SU-DHL-6 (cell line): ENCODE data around the gene MBD5.
"Not testable (repeated sequence)": the region's sequence is repeated elsewhere in the genome, so short reads cannot be mapped to it uniquely, and the experiment has no call there.

Experiments
- H2AFZ ChIP-seq: fragments of 200-600 bp; sonication (generic); 2 replicates; pipeline ENCODE4 v1.6.1; 2014; ENCODE audit warnings: low read depth, mild to moderate bottlenecking, moderate library complexity, mixed read lengths, antibody characterized with exemption, low read length; ENCODE audit not compliant: severe bottlenecking
- H3F3A ChIP-seq: fragments of 200-600 bp; shearing (Covaris generic); 2 replicates; pipeline ENCODE4 v1.6.0; 2016; ENCODE audit warnings: antibody characterized with exemption, mild to moderate bottlenecking; ENCODE audit not compliant: insufficient read depth
- H3K27ac ChIP-seq: fragments of 200-600 bp; sonication (generic); 2 replicates; pipeline ENCODE4 v1.5.1; 2016; ENCODE audit warnings: low read depth, mild to moderate bottlenecking, low read length, moderate library complexity, mixed read lengths
- H3K27me3 ChIP-seq: fragments of 200-600 bp; sonication (generic), shearing (Covaris generic); 2 replicates; pipeline ENCODE4 v1.6.0; 2014; ENCODE audit warnings: mild to moderate bottlenecking, low read length
- H3K36me3 ChIP-seq: fragments of 200-600 bp; sonication (generic); 2 replicates; pipeline ENCODE4 v1.6.1; 2014; ENCODE audit warnings: mild to moderate bottlenecking, low read length, mixed read lengths
- H3K4me2 ChIP-seq: fragments of 300-600, 200-600 bp; shearing (Covaris generic), sonication (generic); 2 replicates; pipeline ENCODE4 v1.6.0; 2014; ENCODE audit warnings: low read length, low read depth, mild to moderate bottlenecking; ENCODE audit not compliant: poor library complexity, severe bottlenecking
- H3K4me3 ChIP-seq: fragments of 200-600 bp; sonication (generic); 2 replicates; pipeline ENCODE4 v1.5.1; 2014; ENCODE audit warnings: antibody characterized with exemption, low read length, mild to moderate bottlenecking, mixed read lengths; ENCODE audit not compliant: insufficient read depth, poor library complexity, severe bottlenecking
- H3K79me2 ChIP-seq: fragments of 200-600 bp; sonication (generic); 2 replicates; pipeline ENCODE4 v1.6.1; 2014; ENCODE audit warnings: mild to moderate bottlenecking, low read length, moderate library complexity; ENCODE audit not compliant: insufficient read depth
- H3K9ac ChIP-seq: fragments of 200-600 bp; sonication (generic); 2 replicates; pipeline ENCODE4 v1.7.0; 2014; ENCODE audit warnings: mild to moderate bottlenecking, low read length
- H3K9me2 ChIP-seq: fragments of 200-600 bp; sonication (generic); replicated peaks from 2 replicates; pipeline ENCODE4 v1.6.1; 2014; ENCODE audit warnings: low read length; ENCODE audit not compliant: insufficient read depth
- H3K9me3 ChIP-seq: fragments of 200-600 bp; sonication (generic); 2 replicates; pipeline ENCODE4 v1.6.1; 2014; ENCODE audit warnings: low read length, mixed read lengths; ENCODE audit not compliant: insufficient read depth
- H4K20me1 ChIP-seq: fragments of 200-600 bp; sonication (generic); 2 replicates; pipeline ENCODE4 v1.6.1; 2014; ENCODE audit warnings: low read depth, mild to moderate bottlenecking, antibody characterized with exemption, low read length, moderate library complexity, mixed read lengths
- EZH2phosphoT487 ChIP-seq: fragments of 200-600 bp; sonication (generic), shearing (Covaris generic); conservative IDR thresholded peaks from 2 replicates; pipeline ENCODE4 v1.6.1; 2018; ENCODE audit warnings: mild to moderate bottlenecking, antibody characterized with exemption, low read length, moderate library complexity, mixed read lengths
- TF ChIP-seq, protein P1 (sequence below): fragments of 200-600 bp; sonication (generic); IDR thresholded peaks from one replicate; pipeline ENCODE4 v1.5.1; 2017; ENCODE audit warnings: antibody characterized with exemption, mild to moderate bottlenecking, low read length, moderate library complexity; ENCODE audit not compliant: insufficient read depth, poor library complexity, severe bottlenecking

Gene MBD5

DNA sequence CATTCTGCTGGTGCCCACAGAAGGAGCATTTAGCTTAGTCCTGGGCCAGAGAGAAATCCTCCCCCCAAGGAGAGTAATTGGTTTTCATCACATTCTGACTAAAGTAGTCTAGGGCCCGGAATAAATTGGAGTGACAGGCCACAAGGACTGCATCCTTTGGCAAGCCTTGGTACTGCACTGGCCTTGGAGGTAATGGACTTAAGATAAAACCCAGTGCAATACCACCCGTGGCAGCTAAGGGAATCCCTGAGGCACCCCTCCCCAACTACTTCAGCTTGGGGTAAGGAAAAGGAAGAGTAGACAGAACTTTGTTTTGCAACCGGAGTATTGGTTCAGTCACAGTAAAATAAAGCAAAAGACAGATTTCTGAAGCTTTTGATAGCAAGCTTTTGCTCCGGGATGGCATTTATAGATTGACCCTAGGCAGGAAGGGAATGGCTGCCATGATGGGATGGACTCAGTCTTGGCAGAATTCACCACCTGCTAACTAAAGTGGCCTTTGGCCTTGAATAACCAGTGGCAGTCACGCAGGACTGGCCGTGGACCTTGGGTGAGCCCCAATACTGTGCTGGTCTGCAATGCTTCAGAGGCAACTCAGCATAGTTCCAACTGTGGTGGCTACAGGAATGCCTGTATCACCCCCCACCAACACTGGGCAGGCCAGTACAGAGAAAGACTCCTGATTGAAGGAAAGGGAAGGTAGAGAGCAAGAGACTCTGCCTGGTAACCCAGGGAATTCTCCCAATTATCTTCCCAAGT, 14.5 kb upstream of the MBD5 start:
- H3F3A ChIP-seq, result no peaks in the 10 kb centered on the region
- H2AFZ ChIP-seq, result no peak overlapping the region
- H4K20me1 ChIP-seq, result no peaks in the 10 kb centered on the region
- no peaks in the 10 kb centered on the region for H3K27me3 ChIP-seq
- no peak overlapping the region for H3K27ac ChIP-seq
- H3K36me3 ChIP-seq, result no peaks in the 10 kb centered on the region
- H3K4me3 ChIP-seq, result no peak overlapping the region
- no peaks in the 10 kb centered on the region for H3K9me3 ChIP-seq
- no peaks in the 10 kb centered on the region for H3K9me2 ChIP-seq
- no peak overlapping the region for H3K4me2 ChIP-seq
- H3K9ac ChIP-seq, result no peak overlapping the region
- TF ChIP-seq, protein P1, sequence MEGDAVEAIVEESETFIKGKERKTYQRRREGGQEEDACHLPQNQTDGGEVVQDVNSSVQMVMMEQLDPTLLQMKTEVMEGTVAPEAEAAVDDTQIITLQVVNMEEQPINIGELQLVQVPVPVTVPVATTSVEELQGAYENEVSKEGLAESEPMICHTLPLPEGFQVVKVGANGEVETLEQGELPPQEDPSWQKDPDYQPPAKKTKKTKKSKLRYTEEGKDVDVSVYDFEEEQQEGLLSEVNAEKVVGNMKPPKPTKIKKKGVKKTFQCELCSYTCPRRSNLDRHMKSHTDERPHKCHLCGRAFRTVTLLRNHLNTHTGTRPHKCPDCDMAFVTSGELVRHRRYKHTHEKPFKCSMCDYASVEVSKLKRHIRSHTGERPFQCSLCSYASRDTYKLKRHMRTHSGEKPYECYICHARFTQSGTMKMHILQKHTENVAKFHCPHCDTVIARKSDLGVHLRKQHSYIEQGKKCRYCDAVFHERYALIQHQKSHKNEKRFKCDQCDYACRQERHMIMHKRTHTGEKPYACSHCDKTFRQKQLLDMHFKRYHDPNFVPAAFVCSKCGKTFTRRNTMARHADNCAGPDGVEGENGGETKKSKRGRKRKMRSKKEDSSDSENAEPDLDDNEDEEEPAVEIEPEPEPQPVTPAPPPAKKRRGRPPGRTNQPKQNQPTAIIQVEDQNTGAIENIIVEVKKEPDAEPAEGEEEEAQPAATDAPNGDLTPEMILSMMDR, result no peak
- no peak for TF ChIP-seq EZH2phosphoT487
- peaks cover 76% of the 10 kb centered on the region for H3K79me2 ChIP-seq

DNA sequence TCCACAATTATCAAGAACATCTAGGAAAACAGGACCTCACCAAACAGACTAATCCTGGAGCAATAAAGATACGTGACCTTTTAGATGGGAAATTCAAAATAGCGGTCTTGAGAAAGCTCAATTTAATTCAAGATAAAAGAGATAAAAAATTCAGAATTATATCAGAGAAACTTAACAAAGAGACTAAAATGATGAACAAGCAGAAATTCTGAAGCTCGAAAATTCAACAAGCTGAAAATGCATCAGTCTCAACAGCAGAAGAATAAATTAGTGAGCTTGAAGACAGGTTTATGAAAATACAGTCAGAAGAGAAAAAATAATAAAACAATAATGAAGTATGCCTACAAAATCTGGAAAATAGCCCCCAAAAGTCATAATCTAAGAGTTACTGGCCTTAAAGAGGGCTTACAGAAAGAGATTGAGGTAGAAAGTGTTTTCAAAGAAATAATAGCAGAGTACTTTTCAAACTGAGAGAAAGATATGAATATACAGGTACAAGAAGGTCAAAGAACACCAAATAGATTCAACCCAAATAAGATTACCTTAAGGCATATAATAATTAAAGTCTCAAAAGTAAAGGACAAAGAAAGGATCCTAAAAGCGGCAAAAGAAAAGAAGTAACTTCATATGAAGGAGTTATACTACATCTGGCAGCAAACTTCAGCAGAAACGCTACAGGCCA, 13.5 kb upstream of the MBD5 start:
- no peaks in the 10 kb centered on the region for H3K27me3 ChIP-seq
- no peak overlapping the region for H3K9ac ChIP-seq
- no peaks in the 10 kb centered on the region for H4K20me1 ChIP-seq
- no peak overlapping the region for H3K27ac ChIP-seq
- H3K4me2 ChIP-seq, result no peak overlapping the region
- H3K4me3 ChIP-seq, result no peak overlapping the region
- peaks cover 86% of the 10 kb centered on the region for H3K79me2 ChIP-seq
- no peaks in the 10 kb centered on the region for H3K9me2 ChIP-seq
- no peaks in the 10 kb centered on the region for H3F3A ChIP-seq
- no peaks in the 10 kb centered on the region for H3K36me3 ChIP-seq
- H2AFZ ChIP-seq, result no peak overlapping the region
- TF ChIP-seq, protein P1, result no peak
- no peaks in the 10 kb centered on the region for H3K9me3 ChIP-seq

DNA sequence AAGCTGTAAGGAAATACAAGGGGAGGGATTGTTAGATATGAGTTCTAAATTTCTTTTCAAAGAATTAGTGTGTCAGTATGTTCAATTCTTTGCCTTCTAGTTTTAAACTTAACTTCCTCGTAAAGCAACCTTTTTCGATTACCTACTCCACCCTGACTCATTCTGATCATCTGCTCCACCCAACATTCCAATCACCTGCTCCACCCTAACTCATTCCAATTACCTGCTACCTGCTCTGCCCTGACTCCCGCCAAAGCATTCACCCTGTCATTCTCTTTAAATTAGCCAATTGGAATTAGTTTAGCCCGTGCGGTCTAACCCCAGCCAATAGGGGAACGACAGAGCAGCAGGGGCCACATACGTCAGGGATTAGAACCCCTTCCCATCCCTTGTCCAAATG, 12.5 kb upstream of the MBD5 start:
- not testable (repeated sequence) for H3K9me3 ChIP-seq, H3K36me3 ChIP-seq, H3K9ac ChIP-seq, H3K4me2 ChIP-seq, H3K27ac ChIP-seq, H3K4me3 ChIP-seq, H3K9me2 ChIP-seq, H4K20me1 ChIP-seq, H3F3A ChIP-seq, H2AFZ ChIP-seq, H3K27me3 ChIP-seq
- peaks cover 91% of the 10 kb centered on the region for H3K79me2 ChIP-seq

DNA sequence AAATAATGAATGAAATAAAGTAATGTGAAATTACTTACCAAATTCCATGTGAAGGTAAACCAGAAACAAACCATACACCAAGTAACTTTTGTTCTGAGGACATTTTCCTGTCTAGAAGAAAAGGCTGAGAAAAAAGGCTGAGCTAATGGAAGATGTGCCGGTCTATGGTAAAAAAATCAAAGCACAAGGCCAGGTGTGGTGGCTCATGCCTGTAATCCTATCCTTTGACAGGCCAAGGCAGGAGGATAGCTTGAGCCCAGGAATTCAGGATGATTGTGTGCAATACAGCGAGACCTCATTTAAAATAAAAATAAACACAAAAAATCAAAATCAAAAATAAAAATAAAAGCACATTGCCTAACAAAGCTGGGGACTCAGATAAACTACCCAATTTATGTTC, 7.0 kb upstream of the MBD5 start:
- Histone ChIP-seq H3F3A (no peaks in the 10 kb centered on the region), H3K36me3 (peaks cover 3% of the 10 kb centered on the region; the same call in 1 of the 2 replicates), H3K4me3 (no peak overlapping the region), H3K9ac (no peak overlapping the region), H3K79me2 (peaks cover 99% of the 10 kb centered on the region), H3K9me2 (no peaks in the 10 kb centered on the region), H2AFZ (no peak overlapping the region), H3K27ac (no peak overlapping the region), H3K27me3 (no peaks in the 10 kb centered on the region), H4K20me1 (no peaks in the 10 kb centered on the region), H3K9me3 (no peaks in the 10 kb centered on the region), H3K4me2 (no peak overlapping the region)
- TF ChIP-seq, protein P1, result no peak
- no peak for TF ChIP-seq EZH2phosphoT487
